Right cardiac atrium (tissue), 5 donors: ENCODE measurements around the gene RPAP2. TPM values are rescaled to one million over a fixed set of nuclear protein-coding genes. Genes with fewer than 3 reads are reported as not detected.

ENCODE experiments used
- ATAC-seq, 2 donors: fragments of 200-7000 bp; cut with Tn5 transposase; one replicate each; pipeline versions ENCODE4 v1.8.0 to v1.9.1; 2020; ENCODE audit warnings: moderate library complexity in 2 of 2, mild to moderate bottlenecking in 1 of 2
- DNase-seq, 3 donors: peaks; one replicate each; pipeline ENCODE4 v3.0.0-alpha.2; 2020
- H3K27ac ChIP-seq: one replicate; pipeline ENCODE4 v1.5.1; 2013; ENCODE audit warnings: mild to moderate bottlenecking, low read length, control low read depth, moderate library complexity
- H3K27me3 ChIP-seq: one replicate; pipeline ENCODE4 v1.6.1; 2013; ENCODE audit not compliant: control insufficient read depth, insufficient read depth
- H3K4me1 ChIP-seq: one replicate; pipeline ENCODE4 v1.6.1; 2013; ENCODE audit warnings: low read length; ENCODE audit not compliant: control insufficient read depth, insufficient read depth
- H3K4me3 ChIP-seq: one replicate; pipeline ENCODE4 v1.5.1; 2013; ENCODE audit warnings: low read length, control low read depth
- H3K9me3 ChIP-seq: one replicate; pipeline ENCODE4 v1.6.1; 2013; ENCODE audit warnings: low read length; ENCODE audit not compliant: control insufficient read depth
- WGBS: extraction: QIAGEN DNeasy Blood & Tissue Kit; methylation state at CpG from one replicate; pipeline ENCODE4 v1.1.7; 2013; 5-methylcytosine and 5-hydroxymethylcytosine counted together
- intact Hi-C, 4 donors: fragments of 100-400 bp; cut with DNase I; formaldehyde crosslinking; loops; one replicate each; pipeline versions ENCODE4 v1.11.0 to v1.14.0; 2022 to 2023
- polyA plus RNA-seq: library from polyadenylated mRNA; stranded (reverse); fragments of 200-250 nt; gene quantifications from one replicate; pipeline ENCODE4 v1.2.3, GENCODE V29; 2013
- total RNA-seq, 4 donors: library from RNA; stranded (reverse); fragmentation: NEBNext Ultra II Directional; extraction: Animal tissue kit (Norgen Biotek cat#: 25700); gene quantifications; one replicate each; pipeline ENCODE4 v1.2.1, GENCODE V29; 2021
- donor health status: healthy with polysubstance abuse.
- donor health status: DM: no; HTN: yes; CAD: no.
- donor health status: DM: no; HTN: no; CAD: no.
- donor health status: DM: no; HTN: yes; CAD: no; lungs with severe emphysema.
- donor health status: DM: yes; HTN: yes; CAD: no.

Gene RPAP2
- total and polyA plus RNA-seq, 5 donors = 9.0 to 31.1 (median 26.8) TPM

- Histone ChIP-seq H3K9me3 (no peaks in the 10 kb centered on the region), H3K27ac (no peak overlapping the region), H3K4me1 (no peaks in the 10 kb centered on the region), H3K4me3 (no peak overlapping the region), H3K27me3 (no peaks in the 10 kb centered on the region)
- ATAC-seq = peak in 1 of 2 donors; percentile 65
- 14% methylated on average over 3 of the region's 3 CpGs for WGBS
- intact Hi-C loops = no loop called here
- no peak for DNase-seq
These were observed 7.4 kb upstream of the RPAP2 start for GRCh38 chr1:92291372-92291999.

DNA sequence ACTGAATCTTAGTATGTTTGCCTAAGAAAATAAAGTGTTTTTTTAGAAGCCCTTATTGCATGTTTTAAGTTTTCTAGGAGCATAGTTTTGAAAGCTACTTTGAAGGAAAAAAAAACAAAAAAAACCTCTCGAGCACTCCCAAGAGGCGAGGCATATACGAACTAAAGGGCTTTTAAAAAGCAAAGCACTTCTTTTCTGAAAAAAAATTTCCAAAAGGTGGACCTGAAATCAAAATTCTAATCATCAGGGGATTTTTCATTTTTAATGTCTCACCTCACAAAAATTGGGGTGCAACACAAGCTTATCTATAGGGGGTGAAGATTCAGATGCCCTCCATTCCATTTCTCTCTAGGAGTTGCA, 666 bp upstream of the RPAP2 start:
- no peaks in the 10 kb centered on the region for H3K9me3 ChIP-seq
- WGBS = 20% methylated on average over 3 of the region's 3 CpGs
- intact Hi-C loops = no loop called here
- peak overlapping the region; percentile 96 for H3K27ac ChIP-seq
- H3K27me3 ChIP-seq = no peaks in the 10 kb centered on the region
- peak overlapping the region; percentile 53 for H3K4me3 ChIP-seq
- H3K4me1 ChIP-seq = no peaks in the 10 kb centered on the region
- DNase-seq (no peak), ATAC-seq (no peak)

DNA sequence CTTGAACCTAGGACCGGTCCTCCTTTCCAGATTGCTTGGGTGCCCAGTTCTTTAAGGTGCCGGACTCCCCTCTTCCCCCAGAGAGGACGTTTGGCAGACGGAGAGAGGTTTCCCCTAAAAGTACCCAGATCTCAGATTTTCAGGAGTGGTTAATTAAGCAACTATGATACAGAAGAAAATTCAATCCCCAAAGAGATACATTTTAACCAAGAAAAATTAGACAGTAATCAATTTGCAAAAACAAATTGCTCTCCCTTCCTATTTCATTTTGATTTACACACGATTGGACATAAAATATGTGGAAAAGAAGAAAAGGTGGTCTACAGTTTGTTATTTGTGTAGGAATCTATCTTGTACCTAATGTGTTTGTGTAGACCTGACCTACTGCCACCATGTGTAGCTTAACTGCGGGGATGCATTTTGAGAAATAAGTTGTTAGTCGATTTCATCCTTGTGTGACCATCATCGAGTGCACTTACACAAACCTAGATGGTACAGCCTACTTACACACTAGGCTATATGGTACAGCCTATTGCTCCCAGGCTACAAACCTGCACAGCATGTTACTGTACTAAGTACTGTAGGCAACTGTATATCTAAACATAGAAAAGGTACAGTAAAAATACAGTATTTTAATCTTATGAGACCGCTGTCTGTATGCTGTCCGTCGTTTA, 755 bp downstream of the RPAP2 start:
- H3K27ac ChIP-seq = peak overlapping the region; percentile 54
- peak overlapping the region; percentile 53 for H3K4me3 ChIP-seq
- H3K4me1 ChIP-seq = no peaks in the 10 kb centered on the region
- no peak for ATAC-seq
- no peaks in the 10 kb centered on the region for H3K27me3 ChIP-seq
- 46% methylated on average over 11 of the region's 11 CpGs for WGBS
- DNase-seq = no peak
- H3K9me3 ChIP-seq = no peaks in the 10 kb centered on the region
- intact Hi-C loops = no loop called here

- intact Hi-C loops = no loop called here
- no peak overlapping the region for H3K4me3 ChIP-seq
- H3K27me3 ChIP-seq = no peaks in the 10 kb centered on the region
- no peaks in the 10 kb centered on the region for H3K4me1 ChIP-seq
- H3K9me3 ChIP-seq = no peaks in the 10 kb centered on the region
- no peak overlapping the region for H3K27ac ChIP-seq
- WGBS = 91% methylated on average over 5 of the region's 5 CpGs
- DNase-seq (no peak), ATAC-seq (no peak)
These were observed 2.2 kb downstream of the RPAP2 start for GRCh38 chr1:92301021-92301420.

DNA sequence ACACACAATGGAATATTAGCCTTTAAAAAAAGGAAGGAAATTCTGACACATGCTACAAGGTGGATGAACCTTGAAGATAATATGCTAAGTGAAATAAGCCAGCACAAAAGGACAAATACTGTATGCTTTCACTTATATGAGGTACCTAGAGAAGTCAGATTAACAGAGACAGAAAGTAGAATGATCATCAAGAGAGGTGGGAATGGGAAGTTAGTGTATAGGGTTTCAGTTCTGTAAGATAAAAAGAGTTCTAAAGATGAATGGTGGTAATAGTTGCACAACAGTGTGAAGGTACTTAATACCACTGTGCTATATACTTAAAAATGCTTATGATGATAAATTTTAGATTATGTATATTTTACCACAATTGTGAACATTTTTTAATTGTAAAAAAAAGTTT, 7.2 kb downstream of the RPAP2 start:
- Histone ChIP-seq H3K4me3 (no peak overlapping the region), H3K27ac (no peak overlapping the region), H3K4me1 (no peaks in the 10 kb centered on the region), H3K9me3 (no peaks in the 10 kb centered on the region), H3K27me3 (no peaks in the 10 kb centered on the region)
- no peak for DNase-seq
- no peak for ATAC-seq
- intact Hi-C loops = no loop called here

DNA sequence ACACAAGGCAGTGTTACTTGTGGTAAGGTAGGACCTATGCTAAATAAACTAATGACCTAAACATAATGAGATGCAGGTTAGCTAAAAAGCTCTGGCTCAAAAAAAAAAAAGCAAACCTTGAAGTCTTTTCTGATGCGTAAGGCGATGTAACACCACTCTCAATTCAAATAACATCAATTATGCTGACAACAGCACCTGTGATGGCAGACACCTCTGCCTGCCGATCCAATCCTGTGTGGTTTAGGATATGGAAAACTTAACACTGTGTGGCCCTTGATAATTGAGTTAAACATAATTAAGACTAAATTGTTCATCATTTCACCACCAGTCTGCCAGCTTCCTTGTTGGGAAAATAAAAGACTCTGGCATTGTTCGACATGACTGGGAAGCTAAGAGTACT, 9.1 kb downstream of the RPAP2 start:
- Histone ChIP-seq H3K27ac (no peak overlapping the region), H3K4me3 (no peak overlapping the region), H3K4me1 (no peaks in the 10 kb centered on the region), H3K27me3 (no peaks in the 10 kb centered on the region), H3K9me3 (no peaks in the 10 kb centered on the region)
- no peak for DNase-seq
- no peak for ATAC-seq
- 83% methylated on average over 4 of the region's 4 CpGs for WGBS
- intact Hi-C loops = no loop called here

GRCh38 chr1:92310185-92310597, 11.3 kb downstream of the RPAP2 start:
- intact Hi-C loops = loop anchor here in 1 of 4 donors (10.0 kb wide), 1 partner anchor 305 kb away; no protein-coding TSS in a partner anchor
- ATAC-seq (no peak), DNase-seq (no peak)
- Histone ChIP-seq H3K27me3 (no peaks in the 10 kb centered on the region), H3K9me3 (no peaks in the 10 kb centered on the region), H3K27ac (no peak overlapping the region), H3K4me1 (no peaks in the 10 kb centered on the region), H3K4me3 (no peak overlapping the region)

DNA sequence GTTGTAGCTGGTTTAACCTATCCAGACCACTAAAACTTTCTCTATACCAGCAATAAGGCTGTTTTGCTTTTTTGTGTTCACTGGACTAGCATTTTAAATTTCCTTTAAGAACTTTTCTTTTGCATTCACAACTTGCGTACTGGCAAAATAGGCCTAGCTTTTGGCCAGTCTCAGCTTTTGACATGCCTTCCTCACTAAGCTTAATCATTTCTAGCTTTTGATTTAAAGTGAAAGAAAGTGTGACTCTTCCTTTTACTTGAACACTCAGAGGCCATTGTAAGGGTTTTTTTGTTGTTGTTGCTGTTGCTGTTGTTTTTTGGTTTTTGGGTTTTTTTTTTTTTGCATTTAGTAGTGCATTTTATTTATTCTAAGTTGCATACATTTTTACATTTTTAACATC, 15.2 kb downstream of the RPAP2 start:
- no peaks in the 10 kb centered on the region for H3K9me3 ChIP-seq
- DNase-seq (no peak), ATAC-seq (no peak)
- no peaks in the 10 kb centered on the region for H3K4me1 ChIP-seq
- H3K27me3 ChIP-seq = no peaks in the 10 kb centered on the region
- no peak overlapping the region for H3K4me3 ChIP-seq
- intact Hi-C loops = loop anchor here in 1 of 4 donors (10.0 kb wide), 1 partner anchor 301 kb away; no protein-coding TSS in a partner anchor
- 99% methylated on average over 1 of the region's 1 CpG for WGBS
- H3K27ac ChIP-seq = no peak overlapping the region

- Histone ChIP-seq H3K9me3 (no peaks in the 10 kb centered on the region), H3K4me1 (no peaks in the 10 kb centered on the region), H3K27me3 (no peaks in the 10 kb centered on the region), H3K27ac (no peak overlapping the region), H3K4me3 (no peak overlapping the region)
- intact Hi-C loops = loop anchor here in 1 of 4 donors (10.0 kb wide), 1 partner anchor 299 kb away; no protein-coding TSS in a partner anchor
- DNase-seq (no peak), ATAC-seq (no peak)
- 78% methylated on average over 6 of the region's 6 CpGs for WGBS
These were observed 17.1 kb downstream of the RPAP2 start for GRCh38 chr1:92315766-92316599.

DNA sequence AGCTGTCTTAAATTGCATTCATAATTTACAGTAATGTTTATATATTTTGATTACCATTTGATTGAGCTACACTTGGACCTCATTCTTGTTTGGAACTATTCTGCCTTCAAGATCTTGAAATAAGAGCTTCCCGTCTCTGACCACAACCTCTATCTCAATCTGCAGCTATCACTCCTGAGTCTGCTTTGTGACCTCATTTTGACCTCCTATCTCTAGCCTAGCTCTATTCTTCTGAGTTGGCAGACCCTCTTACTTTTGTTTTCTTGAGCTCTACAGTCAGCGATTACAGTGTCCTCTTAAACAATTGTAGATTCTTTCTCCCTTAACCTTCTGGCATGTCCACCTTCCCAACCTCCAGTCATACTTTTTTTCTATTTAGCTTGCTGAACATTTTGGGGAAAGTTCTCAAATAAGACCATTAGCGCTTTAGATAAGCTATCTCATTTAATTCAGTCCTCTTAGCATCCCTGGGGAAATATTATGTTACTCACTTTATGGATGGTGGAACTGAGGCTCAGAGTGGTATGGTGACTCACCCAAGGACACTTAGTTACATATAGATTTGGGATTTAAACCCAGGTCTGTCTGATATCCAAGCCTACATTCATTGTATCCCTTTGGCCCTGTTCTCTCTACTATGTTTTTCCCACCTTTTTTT, 19.1 kb downstream of the RPAP2 start:
- no peaks in the 10 kb centered on the region for H3K9me3 ChIP-seq
- intact Hi-C loops = loop anchor here in 1 of 4 donors (10.0 kb wide), 1 partner anchor 297 kb away; no protein-coding TSS in a partner anchor
- no peaks in the 10 kb centered on the region for H3K27me3 ChIP-seq
- H3K4me1 ChIP-seq = no peaks in the 10 kb centered on the region
- no peak overlapping the region for H3K27ac ChIP-seq
- no peak overlapping the region for H3K4me3 ChIP-seq
- ATAC-seq (peak; percentile 45 to 85), DNase-seq (no peak)
- WGBS = 54% methylated on average over 3 of the region's 3 CpGs
